NCI-H1436 (cell line): ENCODE measurements around the gene EPB41L1.

Experiments
- DNase-seq: peaks from one replicate; lab custom pipeline; 2025; lab: John Stamatoyannopoulos, UW

Gene EPB41L1

DNA sequence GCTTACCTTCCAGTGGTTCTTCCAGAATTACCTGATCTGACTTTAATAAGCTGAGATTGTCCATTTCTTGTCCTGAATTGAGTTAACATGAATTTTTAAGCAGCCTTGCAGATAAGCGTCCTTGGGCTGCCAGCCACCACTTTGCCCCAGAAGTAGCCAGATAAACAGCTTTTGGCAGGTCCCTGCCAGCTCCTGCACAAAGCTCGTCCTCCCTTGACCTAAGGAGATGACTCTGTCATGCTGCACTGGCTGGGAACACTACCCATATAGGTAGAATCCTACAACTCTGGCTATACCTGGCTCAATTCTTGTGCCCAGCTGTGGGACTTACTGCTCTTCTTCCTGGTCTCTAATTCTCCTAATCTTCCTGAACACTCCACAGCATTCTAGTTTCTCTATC is 42.1 kb downstream of the EPB41L1 start:
- no peak for DNase-seq

DNA sequence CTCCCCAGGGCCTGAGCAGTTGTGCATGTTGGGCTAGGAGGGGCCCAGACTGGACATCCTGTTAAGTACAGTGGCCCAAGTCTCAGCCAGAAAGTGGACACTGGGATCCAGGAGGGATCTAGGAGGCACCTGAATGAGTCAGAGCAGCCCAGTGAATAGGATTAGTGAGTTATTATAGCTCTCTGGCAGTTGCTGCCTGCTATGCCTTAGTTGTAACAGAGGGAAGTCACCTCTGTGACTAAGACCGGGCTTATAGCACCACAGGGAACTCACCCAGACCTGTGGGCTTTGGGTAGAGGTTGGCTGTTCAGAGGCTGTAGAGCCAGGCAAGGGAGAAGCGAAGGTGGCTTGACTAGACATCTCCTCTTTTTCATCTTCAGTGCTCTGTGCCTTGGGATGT is 42.7 kb downstream of the EPB41L1 start:
- DNase-seq = no peak

DNA sequence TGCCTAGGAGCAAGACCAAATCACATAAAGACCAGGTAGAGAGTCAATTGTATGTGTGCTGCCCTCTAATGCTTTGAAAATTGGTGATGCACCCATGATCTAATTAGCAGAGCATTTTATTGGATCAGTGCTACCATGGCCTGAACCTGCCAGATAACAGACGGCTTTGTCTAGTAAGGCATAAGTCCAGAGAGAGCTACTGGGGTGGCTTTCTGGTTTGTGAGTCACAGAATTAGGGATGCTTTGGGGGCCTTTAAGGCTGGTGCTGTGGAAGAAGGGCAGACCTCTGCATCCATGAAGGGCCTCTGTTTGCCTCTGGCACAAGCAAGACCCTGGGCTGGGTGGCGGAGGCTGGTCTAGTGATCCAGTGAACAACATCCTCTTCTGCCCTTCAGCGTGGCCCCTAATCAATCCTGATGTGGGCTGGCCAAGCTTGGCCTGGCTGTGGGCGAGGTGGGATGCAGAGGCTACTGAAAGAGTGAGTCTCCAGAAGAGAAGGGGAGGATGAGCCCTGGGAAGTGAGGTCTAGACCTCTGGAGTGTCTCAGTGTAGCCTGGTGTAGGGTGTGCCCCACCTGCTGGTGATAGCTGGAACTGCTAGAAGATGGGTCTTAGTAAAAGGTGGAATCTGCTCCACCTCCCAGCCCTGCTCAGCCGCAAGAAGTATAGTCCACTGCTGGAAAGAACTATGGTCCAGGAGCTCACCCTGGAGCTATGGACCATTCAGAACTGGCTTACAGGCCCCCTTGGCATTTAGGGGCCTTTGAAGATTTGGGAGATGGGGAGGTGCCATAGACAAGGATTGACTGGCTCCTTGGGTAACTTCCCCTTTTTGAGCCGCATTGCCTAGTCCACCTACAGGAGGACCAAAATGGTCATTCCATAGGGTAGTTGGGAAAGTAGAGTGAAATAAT is 45.1 kb downstream of the EPB41L1 start:
- peak; percentile 53 for DNase-seq

DNA sequence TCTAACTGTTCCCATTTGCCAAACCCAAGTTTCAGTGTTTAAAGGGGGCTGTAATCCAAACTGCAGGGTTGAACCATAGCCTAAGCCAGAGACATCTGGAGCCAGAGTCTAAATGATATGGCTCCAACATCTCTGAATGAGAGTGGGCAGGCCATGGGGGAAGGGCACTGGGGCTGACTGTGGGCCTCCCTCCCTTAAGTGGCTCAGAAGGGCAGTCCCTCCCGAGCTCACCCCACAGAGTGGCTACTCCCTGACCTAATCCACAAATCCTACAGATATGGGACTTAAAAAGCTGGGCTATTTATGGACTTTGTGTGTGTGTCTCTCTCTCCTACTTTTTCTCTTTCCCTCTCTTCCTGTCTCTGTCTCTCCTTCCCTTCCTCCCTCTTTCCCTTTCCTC is 45.9 kb downstream of the EPB41L1 start:
- no peak for DNase-seq

DNA sequence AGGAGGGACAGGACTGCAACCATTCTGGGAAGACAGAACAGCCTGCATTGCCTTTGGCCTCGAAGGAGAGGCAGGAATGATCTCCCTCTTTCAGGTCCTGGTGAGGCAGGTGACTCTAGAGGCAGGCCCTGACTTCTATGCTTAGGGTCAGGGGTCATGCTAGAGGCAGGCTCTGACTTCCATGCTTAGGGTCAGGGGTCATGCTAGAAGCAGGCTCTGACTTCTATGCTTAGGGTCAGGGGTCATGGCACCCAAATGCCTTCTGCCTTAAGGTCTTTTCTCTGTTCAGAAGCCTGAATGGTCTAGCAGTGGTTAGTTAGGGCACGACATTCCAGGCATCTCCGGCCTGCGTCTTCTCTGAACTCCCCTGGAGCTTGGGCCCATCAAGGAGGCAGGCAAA is 46.7 kb downstream of the EPB41L1 start:
- DNase-seq = no peak

DNA sequence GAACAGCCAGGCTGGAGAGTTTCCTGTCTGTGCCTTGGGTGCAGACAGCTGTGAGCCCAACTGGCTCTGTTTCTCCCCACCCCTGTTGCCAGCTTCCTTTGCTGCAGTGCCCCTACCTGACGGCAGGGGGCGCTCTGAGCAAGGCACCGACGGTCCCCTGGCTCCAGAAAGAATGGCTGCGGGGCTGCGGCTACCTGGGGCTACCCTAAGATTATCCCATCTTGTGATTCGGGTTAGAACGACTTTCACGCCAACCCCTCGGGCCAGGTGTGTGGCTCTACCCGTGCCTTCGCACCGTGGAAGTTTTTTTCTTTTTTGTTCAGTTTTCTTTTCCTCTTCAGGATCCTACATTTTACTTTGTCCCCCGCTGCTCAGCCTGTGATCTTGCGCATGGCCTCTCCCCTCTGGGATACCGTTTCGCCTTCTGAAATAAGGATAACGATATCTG is 48.4 kb downstream of the EPB41L1 start:
- peak; percentile 41 for DNase-seq

DNA sequence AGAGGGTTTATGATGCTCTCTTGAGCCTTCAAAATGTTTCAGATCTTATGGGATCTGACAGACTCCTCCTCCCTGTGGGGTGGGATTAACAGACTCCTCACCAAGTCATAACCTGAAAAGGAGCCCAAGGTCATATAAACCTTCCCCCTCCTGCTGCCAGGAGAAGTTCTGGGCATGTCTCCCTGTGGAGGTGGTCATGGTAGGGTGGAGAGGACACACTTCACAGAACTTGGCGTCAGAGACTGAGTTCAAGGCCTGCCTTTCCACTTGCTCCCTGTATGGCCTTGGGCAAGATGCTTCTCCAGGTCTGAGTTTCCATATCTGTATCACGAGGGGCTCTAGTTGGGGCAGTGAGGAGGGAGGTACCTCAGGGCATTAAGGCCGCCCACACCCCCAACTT is 49.3 kb downstream of the EPB41L1 start:
- DNase-seq = no peak

DNA sequence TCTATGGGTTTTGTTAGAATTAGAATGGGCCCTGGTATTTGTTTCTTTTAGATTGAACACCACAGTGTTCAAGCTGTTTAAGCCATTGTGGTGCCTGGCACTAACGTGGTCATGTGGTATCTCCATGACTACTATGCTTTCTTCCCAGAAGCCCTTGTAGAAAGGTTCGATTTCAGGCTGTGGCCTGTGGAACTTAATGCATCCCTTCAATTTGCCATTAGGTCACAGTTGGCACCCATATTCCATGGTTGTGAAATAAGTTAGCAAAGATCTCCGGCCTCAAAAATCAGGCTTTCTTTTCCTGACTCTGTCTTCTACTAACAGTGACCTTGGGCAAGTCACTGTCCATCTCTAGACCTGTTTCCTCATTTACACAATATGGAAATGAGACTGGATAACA is 50.5 kb downstream of the EPB41L1 start:
- DNase-seq = no peak

DNA sequence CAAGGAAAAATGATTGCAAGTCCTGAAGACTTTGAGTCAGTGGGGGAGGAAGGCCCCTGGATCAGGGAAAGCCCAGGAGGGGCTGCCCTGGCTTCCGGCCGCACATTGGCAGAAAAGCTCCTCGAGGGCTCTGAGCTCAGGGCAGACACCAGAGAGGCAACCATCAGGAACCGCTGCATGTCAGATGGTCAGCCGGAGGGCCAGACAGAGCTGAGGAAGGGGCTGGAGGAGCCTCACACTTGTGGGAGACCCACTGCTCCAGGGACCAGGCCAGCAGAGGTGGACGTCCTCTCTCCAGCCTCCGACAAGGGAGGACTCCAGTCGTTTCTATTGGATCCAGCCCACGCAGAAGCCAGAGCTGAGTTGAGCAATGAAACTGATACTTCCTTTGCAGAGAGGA is 51.5 kb downstream of the EPB41L1 start:
- no peak for DNase-seq

DNA sequence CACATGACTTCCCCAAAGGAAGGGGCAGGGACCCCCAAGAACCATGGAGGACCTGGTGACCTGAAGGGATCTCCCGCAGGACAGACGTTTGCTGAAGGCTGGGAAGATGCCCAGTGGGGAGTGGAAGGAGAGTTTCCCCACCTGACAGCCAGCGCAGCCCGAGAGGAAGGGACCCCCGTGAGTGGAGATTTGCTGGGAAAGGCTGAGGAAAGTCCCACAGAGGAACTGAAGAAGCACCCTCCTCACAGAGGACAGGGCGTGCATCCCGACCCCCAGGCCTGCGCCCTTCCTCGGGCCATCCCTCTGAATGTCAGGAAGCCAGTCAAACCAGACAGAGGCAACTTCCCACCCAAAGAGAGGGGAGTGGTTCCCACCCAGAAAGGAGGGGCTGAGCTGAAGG is 52.1 kb downstream of the EPB41L1 start:
- no peak for DNase-seq

DNA sequence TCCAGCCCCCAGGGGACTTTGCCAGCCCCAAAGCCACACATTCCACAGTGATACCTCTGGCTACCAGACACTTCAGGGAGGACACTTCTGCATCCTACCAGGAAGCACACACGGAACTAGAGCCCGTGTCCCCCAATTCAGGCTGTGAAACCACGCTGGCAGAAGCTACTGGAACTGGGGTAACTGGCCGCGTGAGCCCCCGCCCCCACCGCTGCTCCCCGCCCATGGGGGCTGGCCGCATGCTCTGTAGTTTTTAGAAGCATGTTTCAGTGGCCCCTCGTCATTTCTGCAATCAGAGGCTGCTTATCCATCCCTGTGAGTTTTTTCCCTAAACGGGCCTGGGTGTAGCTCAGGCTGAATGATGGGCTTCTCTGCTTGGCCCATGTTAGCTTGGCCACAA is 53.1 kb downstream of the EPB41L1 start:
- no peak for DNase-seq

DNA sequence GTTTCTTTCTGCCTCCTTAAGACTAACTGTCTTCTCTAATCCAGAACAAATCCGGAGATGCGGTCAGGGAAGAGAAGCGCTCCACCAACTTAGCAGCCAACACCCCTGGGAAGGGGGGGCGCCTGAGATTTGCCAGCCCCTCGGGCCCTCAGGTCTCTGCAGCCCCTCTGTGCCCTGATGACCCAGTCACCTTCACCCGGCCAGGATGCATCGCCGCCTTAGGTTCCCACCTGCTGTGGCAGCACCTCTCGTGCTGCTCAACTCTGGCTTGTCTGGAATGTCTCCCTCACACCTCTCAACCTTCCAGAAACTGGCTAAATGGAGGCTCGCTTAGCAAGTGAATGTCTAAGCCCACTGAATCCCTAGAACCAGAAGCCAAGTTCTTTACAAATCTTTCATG is 53.7 kb downstream of the EPB41L1 start:
- DNase-seq = no peak

DNA sequence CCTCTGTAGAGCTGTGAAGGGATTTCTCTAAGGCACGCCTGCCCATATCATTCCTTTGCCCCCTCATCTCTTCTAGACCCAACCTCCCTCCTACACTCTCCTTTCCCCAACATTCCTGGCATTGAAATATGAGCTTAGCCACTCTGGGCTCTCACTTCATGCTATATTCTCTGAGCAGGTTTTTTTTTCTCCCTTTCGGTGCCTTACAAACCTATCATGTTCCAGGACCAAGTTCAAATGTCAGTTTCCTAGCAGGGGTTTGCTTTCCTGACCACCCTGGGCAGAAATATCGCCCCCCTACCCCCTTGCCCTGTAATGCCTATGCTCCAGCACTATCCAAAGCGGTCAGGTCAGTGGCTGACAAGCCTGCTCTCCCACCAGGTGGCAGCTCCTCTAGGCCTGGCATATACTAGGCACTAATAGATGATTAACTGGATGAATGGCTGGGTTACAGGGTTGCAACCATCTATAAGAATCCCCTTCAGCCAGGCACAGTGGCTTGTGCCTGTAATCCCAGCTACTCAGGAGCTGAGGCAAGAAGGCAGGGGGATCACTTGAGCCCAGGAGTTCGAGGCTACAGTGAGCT is 56.0 kb downstream of the EPB41L1 start:
- no peak for DNase-seq

DNA sequence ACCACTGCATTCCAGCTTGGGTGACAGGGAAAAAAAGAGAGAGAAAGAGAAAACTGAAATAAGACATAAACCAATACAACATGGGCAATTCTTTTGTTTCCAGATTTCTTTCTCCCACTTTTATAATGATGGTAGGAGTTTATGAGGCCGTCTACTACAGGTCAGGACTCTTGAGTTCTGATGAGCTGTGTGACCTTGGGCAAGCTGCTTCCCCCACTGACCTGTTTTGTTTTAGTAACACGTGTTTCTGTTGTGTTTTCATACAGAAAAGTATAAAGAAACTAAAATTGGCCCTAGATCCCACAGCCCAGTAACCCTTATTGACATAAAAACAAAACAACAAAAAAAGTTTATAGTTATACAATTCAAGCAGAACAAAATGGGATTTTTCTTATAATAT is 58.8 kb downstream of the EPB41L1 start:
- no peak for DNase-seq

DNA sequence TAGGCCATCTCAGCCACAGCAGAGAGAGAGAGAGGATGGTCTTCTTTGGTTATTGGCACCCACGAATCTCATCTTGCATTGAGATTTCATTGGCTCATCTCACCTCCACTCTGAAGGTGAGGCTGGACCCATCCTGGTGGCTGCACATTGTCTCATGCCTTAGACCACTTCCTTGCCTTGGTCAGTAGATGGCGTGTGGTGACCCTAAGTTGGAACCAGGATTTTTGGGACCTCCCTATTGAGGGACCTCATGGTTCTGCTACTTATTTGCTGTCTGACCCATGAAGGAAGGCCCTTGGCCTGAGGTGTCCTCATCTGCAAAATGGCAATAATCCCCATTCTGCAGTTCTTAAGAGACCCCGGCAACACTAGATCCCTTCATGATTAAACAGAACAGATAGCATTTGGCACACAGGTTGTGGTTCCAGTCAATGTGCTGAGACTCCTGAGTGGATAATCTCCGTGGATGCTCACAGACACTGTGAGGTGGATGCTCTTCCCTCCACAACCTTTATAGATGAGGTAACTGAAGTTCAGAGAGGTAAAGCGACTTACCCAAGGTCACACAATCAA is 60.2 kb downstream of the EPB41L1 start:
- DNase-seq = no peak

DNA sequence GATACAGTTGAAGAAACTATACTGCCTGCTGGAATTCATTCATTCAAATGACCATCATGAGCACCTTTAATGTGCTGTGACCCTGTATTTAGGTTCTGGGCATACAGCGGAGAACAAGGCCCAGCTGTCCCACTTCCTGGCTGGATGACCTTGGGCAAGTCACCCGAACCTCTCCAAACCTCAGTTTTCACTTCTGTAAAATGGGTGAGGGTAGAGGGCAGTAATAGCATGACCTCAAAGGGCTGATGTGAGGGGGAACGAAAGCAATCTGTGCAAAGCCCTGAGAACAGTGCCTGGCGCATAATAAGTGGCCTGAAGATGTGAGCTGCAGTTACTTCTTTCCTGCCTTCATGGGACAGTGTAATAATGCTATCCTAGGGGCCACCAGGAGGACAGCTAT is 61.2 kb downstream of the EPB41L1 start:
- no peak for DNase-seq

DNA sequence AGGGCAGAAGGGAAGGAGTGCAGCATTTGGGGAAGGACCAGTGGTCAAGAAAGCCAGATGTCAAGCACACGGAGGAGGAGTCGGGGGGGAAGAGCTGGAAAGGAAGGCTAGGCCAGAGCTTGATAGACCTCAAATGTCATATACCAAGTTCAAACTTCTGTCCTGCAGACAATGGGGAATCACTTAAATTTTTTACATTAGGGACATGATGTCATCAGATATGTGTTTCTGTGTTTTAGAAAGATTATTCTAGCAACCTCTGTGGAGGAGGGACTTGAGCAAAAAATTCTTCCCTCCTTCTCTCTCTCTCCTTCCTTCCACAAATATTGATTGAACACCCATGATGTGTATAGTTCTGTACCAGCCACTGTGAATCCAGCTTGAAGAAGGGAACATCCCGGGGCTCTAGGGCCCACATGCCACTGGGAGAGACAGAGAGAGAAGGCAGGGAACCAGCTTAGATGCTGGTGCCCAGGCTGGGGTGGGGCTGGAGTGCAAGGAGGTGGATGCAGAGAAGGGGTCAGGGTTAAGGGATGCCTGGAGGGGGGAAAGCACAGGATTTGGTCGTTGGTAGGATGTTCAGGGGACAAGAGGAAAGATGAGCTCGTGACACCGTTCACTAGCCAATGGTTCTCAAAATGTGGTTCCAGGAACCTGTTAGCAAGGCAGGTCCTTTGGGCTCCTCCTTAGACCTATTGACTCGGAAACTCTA is 61.9 kb downstream of the EPB41L1 start:
- DNase-seq = no peak

DNA sequence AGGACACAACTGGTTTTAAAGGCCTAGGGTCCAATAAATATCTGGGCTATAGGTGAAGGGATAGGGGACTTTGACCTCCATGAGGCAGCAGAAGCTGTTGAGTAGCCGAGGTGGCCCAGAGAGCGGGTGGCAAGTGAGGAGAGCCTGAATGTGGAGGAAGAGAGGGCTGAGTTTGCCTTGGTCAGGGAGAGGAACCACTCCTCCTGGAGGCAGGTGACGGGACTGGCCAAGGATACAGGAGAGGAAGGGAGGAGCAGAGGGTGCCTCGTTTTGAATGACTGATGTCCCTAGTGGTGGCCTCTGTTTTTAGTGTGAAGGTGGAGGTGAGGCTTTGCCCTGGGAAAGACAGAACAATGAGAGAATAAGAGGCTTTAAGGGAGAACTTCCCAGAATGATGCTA is 62.7 kb downstream of the EPB41L1 start:
- DNase-seq = no peak

DNA sequence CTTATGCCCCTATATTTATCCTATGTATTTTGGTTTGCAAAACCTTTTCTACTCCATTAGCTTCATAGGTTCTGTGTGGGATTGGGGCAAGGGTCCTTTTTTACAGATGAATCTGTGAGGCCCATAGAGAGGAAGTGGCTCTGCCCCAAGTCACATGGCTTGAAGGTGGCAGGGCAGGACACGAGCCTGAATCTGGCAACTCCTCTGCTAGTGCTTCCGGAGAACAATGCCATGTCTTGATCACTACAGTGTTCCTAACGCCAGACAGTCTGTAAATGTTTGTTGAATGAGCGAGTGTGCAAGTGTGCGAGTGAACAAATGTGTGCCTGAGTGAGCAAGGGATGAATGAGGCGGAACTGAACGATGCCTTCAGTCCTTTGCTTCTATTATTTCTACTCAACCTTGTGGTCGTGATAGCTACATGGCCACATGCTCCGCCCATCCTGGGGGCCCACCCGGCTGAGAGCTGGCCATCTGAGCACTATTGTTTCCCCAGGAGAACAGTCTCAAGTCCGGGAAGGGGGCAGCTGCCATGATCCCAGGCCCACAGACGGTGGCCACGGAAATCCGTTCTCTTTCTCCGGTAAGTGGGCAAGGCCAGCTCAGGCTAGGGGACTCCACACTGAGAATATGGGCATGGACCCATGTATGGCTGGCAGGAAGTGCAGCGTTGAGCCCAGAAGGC is 64.0 kb downstream of the EPB41L1 start:
- DNase-seq = no peak

DNA sequence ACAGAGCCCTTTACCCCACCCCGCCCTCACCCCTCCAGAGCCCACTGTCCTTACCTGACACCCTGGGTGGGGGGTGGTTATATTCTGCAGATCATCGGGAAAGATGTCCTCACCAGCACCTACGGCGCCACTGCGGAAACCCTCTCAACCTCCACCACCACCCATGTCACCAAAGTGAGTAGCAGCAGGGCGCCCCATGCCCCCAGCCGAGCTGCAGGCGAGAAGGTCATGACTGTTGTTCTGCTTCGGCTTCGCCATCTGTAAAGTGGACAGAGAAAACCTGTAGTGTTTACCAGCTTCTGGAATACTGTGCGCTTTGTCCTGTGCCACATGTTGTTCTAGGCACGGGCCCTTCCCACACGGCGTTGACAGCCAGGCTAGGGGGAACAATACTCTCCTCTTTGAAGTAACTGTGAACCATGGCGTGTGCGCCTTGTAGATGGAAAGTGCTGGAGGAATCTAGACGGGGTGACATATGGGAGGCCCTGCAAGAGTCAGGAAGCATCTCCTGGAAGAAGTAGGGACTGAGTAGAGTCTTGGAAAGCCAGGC is 65.2 kb downstream of the EPB41L1 start:
- no peak for DNase-seq

DNA sequence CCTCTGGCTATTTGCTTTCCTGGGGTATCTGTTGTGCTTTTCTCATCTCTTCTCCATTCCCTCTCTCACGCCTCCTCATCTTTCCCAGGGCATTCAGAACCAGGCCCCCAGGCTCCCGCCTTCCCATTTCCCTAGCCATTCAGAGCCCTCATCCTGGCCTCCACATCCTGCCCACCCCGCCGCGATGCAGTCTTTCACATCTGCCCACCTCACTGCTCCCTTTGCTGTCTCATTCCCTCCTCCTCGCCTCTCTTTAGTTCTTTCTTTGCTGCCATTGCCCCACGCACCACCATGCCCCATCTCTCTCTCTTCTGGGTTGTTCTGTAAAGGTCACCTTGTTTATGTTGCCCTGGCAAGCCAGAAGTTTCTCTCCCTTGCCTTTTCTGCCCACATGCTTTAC is 71.1 kb downstream of the EPB41L1 start:
- no peak for DNase-seq

DNA sequence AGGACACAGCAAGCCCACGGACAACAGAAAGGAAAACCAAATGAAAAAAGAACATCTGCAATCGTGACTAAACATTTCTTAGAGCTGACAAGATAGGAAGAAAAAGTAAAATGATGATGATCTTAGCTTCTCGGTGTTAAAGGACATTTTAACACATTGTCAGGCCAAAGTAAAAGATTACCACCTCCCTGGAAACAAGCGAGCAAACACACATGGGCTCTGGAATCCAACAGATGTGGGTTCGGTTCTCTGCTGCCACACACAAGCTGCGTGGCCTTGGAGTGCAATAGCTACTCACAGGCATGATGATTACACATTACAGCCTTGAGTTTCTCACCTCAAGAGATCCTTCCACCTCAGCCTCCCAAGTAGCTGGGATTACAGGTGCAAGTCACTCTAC is 74.2 kb downstream of the EPB41L1 start:
- no peak for DNase-seq
